NCI-H2196 (cell line): Measurements from ENCODE around the gene STARD6.
"Not testable (repeated sequence)": the region's sequence is repeated elsewhere in the genome, so short reads cannot be mapped to it uniquely, and the experiment has no call there.

Experiments
- DNase-seq: peaks from one replicate; lab custom pipeline; 2025; ENCODE audit not compliant: unreplicated experiment; lab: John Stamatoyannopoulos, UW

STARD6 gene

GRCh38 chr18:54357660-54358494 is at the start of gene STARD6, which contains the start of gene C18orf54:
Gene STARD6, minus strand, starts transcription at chr18:54357858. Its CDS starts 3,285 bp downstream, at chr18:54354573.
Gene C18orf54, plus strand, starts transcription at chr18:54357906. Its CDS starts 2,667 bp downstream, at chr18:54360573.
- DNase-seq, result peak; percentile 89

GRCh38 chr18:54405290-54405689 is 47.6 kb upstream of the STARD6 start:
- DNase-seq, result no peak

GRCh38 chr18:54396760-54397159 is 39.1 kb upstream of the STARD6 start:
- no peak for DNase-seq

GRCh38 chr18:54393648-54394294 is 36.1 kb upstream of the STARD6 start:
- DNase-seq, result no peak

GRCh38 chr18:54392543-54393023 is 34.9 kb upstream of the STARD6 start:
- peak; percentile 82 for DNase-seq

GRCh38 chr18:54390838-54391237 is 33.2 kb upstream of the STARD6 start:
- DNase-seq, result no peak

GRCh38 chr18:54389143-54389505 is 31.5 kb upstream of the STARD6 start:
- DNase-seq, result no peak

GRCh38 chr18:54388203-54389142 is 30.8 kb upstream of the STARD6 start:
- no peak for DNase-seq

GRCh38 chr18:54387631-54388030 is 30.0 kb upstream of the STARD6 start:
- DNase-seq, result no peak

GRCh38 chr18:54386800-54387495 is 29.3 kb upstream of the STARD6 start:
- not testable (repeated sequence) for DNase-seq

- DNase-seq, result no peak
Measured at GRCh38 chr18:54386043-54386442, 28.4 kb upstream of the STARD6 start.

GRCh38 chr18:54382733-54383252 is 25.1 kb upstream of the STARD6 start:
- no peak for DNase-seq

- no peak for DNase-seq
Measured at GRCh38 chr18:54382076-54382475, 24.4 kb upstream of the STARD6 start.

GRCh38 chr18:54381640-54382039 is 24.0 kb upstream of the STARD6 start:
- no peak for DNase-seq

- DNase-seq, result no peak
Measured at GRCh38 chr18:54378057-54378456, 20.4 kb upstream of the STARD6 start.

GRCh38 chr18:54360406-54360805 is 2.7 kb upstream of the STARD6 start:
- no peak for DNase-seq

- DNase-seq, result no peak
Measured at GRCh38 chr18:54359233-54359632, 1.6 kb upstream of the STARD6 start.

GRCh38 chr18:54358495-54359040 is 910 bp upstream of the STARD6 start:
- DNase-seq, result no peak

- peak; percentile 49 for DNase-seq
Measured at GRCh38 chr18:54357082-54357659, 487 bp downstream of the STARD6 start.

GRCh38 chr18:54351186-54351585 is 6.5 kb downstream of the STARD6 start:
- DNase-seq, result no peak
